ENCODE measurements around the gene CD109. TPM values are rescaled to one million over a fixed set of nuclear protein-coding genes. Genes with fewer than 3 reads are reported as not detected.

Gene CD109
- total RNA-seq, 4 donors from 2014 or later = 1.9 to 7.4 (median 4.8) TPM

GRCh38 chr6:73811706-73812105 is 115.7 kb downstream of the CD109 start:
- Histone ChIP-seq H3K4me3 (no peak overlapping the region), H3K4me1 (no peaks in the 10 kb centered on the region), H3K9me3 (no peaks in the 10 kb centered on the region), H3K27me3 (no peaks in the 10 kb centered on the region), H3K27ac (no peak overlapping the region), H3K36me3 (no peaks in the 10 kb centered on the region)
- in situ Hi-C loops (cut with MboI; ENCODE audit: low pct_ligation_motif_present in 1 of 4, low pct_unique_long_range_greater_than_20kb in 1 of 4, low sequenced_read_pairs in 3 of 4) = no loop called here
- no peak for DNase-seq
- no peak for TF ChIP-seq POLR2AphosphoS5 (IDR thresholded peaks at IDR 0.05)
- TF ChIP-seq EP300 (IDR thresholded peaks at IDR 0.05; ENCODE audit: low read depth) = no peak
- TF ChIP-seq, protein P1, sequence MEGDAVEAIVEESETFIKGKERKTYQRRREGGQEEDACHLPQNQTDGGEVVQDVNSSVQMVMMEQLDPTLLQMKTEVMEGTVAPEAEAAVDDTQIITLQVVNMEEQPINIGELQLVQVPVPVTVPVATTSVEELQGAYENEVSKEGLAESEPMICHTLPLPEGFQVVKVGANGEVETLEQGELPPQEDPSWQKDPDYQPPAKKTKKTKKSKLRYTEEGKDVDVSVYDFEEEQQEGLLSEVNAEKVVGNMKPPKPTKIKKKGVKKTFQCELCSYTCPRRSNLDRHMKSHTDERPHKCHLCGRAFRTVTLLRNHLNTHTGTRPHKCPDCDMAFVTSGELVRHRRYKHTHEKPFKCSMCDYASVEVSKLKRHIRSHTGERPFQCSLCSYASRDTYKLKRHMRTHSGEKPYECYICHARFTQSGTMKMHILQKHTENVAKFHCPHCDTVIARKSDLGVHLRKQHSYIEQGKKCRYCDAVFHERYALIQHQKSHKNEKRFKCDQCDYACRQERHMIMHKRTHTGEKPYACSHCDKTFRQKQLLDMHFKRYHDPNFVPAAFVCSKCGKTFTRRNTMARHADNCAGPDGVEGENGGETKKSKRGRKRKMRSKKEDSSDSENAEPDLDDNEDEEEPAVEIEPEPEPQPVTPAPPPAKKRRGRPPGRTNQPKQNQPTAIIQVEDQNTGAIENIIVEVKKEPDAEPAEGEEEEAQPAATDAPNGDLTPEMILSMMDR (IDR thresholded peaks at IDR 0.05) = no peak
- TF ChIP-seq POLR2A (IDR thresholded peaks at IDR 0.05) = no peak
- intact Hi-C loops (cut with DNase I; ENCODE audit: low total_unique reads) = no loop called here

- intact Hi-C loops (cut with DNase I; ENCODE audit: low total_unique reads) = no loop called here
- Histone ChIP-seq H3K36me3 (no peaks in the 10 kb centered on the region), H3K4me1 (no peaks in the 10 kb centered on the region), H3K4me3 (no peak overlapping the region), H3K27ac (no peak overlapping the region), H3K9me3 (no peaks in the 10 kb centered on the region), H3K27me3 (no peaks in the 10 kb centered on the region)
- DNase-seq = no peak
- WGBS, 2 donors (ENCODE audit: low coverage in 1 of 2) = 44 to 81% methylated on average over 1 of the region's 1 CpG
- no peak for TF ChIP-seq POLR2AphosphoS5 (IDR thresholded peaks at IDR 0.05)
- TF ChIP-seq POLR2A (IDR thresholded peaks at IDR 0.05) = no peak
- TF ChIP-seq EP300 (IDR thresholded peaks at IDR 0.05; ENCODE audit: low read depth) = no peak
- TF ChIP-seq, protein P1 (IDR thresholded peaks at IDR 0.05) = no peak
- in situ Hi-C loops (cut with MboI; ENCODE audit: low pct_ligation_motif_present in 1 of 4, low pct_unique_long_range_greater_than_20kb in 1 of 4, low sequenced_read_pairs in 3 of 4) = no loop called here
These were observed 121.2 kb downstream of the CD109 start for GRCh38 chr6:73817253-73817652.

GRCh38 chr6:73823046-73823735 is 127.2 kb downstream of the CD109 start:
- no peak overlapping the region for H3K4me3 ChIP-seq
- TF ChIP-seq EP300 (IDR thresholded peaks at IDR 0.05; ENCODE audit: low read depth) (no peak), POLR2A (IDR thresholded peaks at IDR 0.05) (no peak), POLR2AphosphoS5 (IDR thresholded peaks at IDR 0.05) (no peak)
- TF ChIP-seq, protein P1 (IDR thresholded peaks at IDR 0.05) = no peak
- intact Hi-C loops (cut with DNase I; ENCODE audit: low total_unique reads) (no loop called here), in situ Hi-C loops (cut with MboI; ENCODE audit: low pct_ligation_motif_present in 1 of 4, low pct_unique_long_range_greater_than_20kb in 1 of 4, low sequenced_read_pairs in 3 of 4) (no loop called here)
- DNase-seq = no peak
- H3K36me3 ChIP-seq = no peaks in the 10 kb centered on the region
- no peaks in the 10 kb centered on the region for H3K9me3 ChIP-seq
- H3K4me1 ChIP-seq = no peaks in the 10 kb centered on the region
- no peaks in the 10 kb centered on the region for H3K27me3 ChIP-seq
- H3K27ac ChIP-seq = peak overlapping the region in 2 of 4 donors; percentile 23 to 29
- WGBS, 2 donors (ENCODE audit: low coverage in 1 of 2) = 46 to 52% methylated on average over 6 of the region's 6 CpGs

GRCh38 chr6:73823832-73824231 is 127.8 kb downstream of the CD109 start:
- Histone ChIP-seq H3K27ac (peak overlapping the region in 1 of 4 donors; percentile 23), H3K9me3 (no peaks in the 10 kb centered on the region), H3K27me3 (no peaks in the 10 kb centered on the region), H3K4me3 (no peak overlapping the region), H3K4me1 (no peaks in the 10 kb centered on the region), H3K36me3 (no peaks in the 10 kb centered on the region)
- no peak for TF ChIP-seq POLR2AphosphoS5 (IDR thresholded peaks at IDR 0.05)
- TF ChIP-seq EP300 (IDR thresholded peaks at IDR 0.05; ENCODE audit: low read depth) = no peak
- TF ChIP-seq POLR2A (IDR thresholded peaks at IDR 0.05) = no peak
- TF ChIP-seq, protein P1 (IDR thresholded peaks at IDR 0.05) = no peak
- in situ Hi-C loops (cut with MboI; ENCODE audit: low pct_ligation_motif_present in 1 of 4, low pct_unique_long_range_greater_than_20kb in 1 of 4, low sequenced_read_pairs in 3 of 4) = no loop called here
- intact Hi-C loops (cut with DNase I; ENCODE audit: low total_unique reads) = no loop called here
- WGBS, 2 donors (ENCODE audit: low coverage in 1 of 2) = 76 to 86% methylated on average over 1 of the region's 1 CpG
- DNase-seq = no peak
